GM18873 (cell line): ENCODE data around the gene ZNF587.
"Not testable (repeated sequence)": the region's sequence is repeated elsewhere in the genome, so short reads cannot be mapped to it uniquely, and the experiment has no call there.

Source experiments
- ATAC-seq: cut with Tn5 transposase; IDR thresholded peaks from one replicate; pipeline ENCODE4 v1.9.1; 2021; ENCODE audit warnings: mild to moderate bottlenecking, moderate library complexity, moderate number of reproducible peaks; ENCODE audit not compliant: unreplicated experiment, low FRiP score

The ZNF587 gene

DNA sequence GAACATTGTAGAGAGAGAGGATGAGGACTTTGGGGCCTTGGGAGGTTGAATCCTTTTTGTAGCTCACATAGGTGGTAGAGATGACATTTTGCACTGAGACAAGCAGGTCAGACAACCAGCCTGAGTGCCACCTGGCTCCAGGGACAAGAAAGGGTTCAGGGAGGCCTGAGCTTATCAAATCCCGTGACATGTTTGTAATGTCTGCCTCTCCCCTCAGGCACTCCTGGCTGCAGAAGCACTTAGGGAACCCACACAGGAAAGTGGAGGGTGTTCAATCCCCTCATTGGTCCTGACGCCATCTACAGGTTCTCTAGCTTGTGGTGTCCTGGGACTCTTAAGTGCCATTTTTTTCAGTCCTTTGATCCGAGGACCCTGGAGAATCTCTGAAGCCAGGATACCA, 28.6 kb upstream of the ZNF587 start:
- not testable (repeated sequence) for ATAC-seq

DNA sequence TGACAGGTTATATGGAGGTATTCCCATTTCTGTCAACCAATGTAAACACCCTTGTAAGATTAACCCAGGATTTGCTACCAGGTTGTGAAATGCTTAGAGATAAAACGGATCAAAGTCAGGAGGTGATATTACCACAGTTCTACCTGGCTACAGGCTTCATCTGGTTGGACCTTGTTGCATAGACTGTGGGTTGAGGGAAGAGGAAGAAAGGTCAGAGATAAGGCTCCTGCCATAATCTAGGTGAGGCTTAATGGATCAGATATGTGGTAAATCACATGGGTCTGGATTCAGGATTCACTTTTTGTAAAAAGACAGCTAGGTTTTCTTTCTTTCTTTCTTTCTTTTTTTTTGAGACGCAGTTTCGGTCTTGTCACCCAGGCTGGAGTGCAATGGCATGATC, 28.2 kb upstream of the ZNF587 start:
- not testable (repeated sequence) for ATAC-seq

DNA sequence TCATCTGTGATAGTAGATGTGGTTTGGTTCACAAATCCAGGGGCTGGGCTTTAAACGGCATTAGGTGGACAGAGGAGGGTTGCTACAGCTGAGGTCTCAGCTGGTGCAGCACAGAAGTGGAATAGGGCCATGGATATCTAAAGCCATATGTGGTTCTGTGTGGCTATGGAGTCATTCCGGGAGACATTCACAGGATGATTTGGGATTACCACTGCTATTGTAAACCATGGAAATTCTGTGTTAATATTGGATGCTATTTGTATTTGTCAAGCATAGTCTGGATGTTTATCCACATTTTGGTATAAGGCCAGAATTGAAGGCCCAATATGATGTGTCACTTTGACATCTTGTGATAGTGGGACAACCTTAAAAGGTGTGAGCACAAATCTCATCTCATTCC, 26.5 kb upstream of the ZNF587 start:
- not testable (repeated sequence) for ATAC-seq

DNA sequence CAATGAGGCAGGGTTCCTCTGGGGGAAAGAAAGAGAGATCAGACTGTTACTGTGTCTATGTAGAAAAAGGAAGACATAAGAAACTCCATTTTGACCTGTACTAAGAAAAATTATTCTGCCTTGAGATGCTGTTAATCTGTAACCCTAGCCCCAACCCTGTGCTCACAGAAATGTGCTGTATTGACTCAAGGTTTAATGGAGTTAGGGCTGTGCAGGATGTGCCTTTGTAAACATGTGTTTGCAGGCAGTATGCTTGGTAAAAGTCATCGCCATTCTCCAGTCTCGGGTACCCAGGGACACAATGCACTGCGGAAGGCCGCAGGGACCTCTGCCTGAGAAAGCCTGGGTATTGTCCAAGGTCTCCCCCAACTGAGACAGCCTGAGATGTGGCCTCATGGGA, 26.1 kb upstream of the ZNF587 start:
- ATAC-seq: not testable (repeated sequence)

DNA sequence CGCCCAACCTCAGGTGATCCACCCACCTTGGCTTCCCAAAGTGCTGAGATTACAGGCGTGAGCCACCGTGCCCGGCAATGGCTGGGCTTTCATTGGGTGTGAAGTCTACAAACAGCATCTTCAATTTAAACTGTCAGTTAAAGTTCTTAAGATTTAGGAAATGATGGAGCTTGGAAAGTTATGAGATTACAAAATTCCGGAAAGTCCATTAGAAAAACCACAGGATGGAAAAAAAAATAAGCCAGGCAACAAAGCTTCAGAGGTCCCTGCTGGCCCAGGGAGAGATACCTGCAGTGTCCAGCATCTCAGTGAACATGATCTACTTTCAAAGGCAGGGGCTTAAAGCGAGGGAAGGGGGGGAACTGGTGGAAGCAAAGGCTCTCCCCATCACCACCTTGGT, 24.1 kb upstream of the ZNF587 start:
- no peak for ATAC-seq

DNA sequence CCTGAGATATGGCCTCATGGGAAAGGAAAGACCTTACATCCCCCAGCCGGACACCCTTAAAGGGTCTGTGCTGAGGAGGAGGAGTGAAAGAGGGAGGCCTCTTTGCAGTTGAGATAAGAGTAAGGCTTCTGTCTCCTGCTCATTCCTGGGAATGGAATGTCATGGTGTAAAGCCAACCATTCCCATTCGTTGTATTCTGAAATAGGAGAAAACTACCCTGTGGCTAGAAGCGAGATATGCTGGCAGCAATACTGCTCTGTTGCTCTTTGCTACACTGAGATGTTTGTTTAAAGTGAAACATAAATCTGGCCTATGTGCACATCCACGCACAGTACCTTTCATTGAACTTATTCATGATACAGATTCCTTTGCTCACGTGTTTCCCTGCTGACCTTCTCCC, 20.3 kb upstream of the ZNF587 start:
- ATAC-seq: no peak

DNA sequence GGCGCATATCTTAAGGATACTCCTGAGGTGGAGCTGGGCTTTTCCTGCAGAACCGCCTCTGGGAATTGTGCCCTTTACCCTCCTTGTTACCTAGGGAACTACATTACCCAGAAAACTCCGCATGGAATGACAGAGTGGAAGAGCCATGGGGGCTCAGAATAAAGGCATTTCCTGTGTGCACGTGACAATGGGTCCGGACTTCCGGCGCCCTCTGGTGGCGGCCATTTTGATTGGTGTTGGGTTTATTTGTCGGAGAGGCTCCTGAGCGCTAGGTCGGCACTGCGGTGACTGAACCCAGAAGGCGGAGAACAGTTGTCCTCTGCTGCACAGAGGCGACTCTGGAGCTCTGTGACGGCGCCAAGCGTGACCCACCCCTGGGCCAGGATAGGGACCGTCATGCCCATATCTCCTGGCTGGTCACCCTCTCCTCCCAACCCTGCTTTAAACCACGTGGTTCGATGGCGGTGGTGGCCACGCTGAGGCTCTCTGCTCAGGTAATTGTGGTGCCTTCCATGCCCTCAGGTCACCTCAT, 19.5 kb upstream of the ZNF587 start, which contains the start of gene ZNF587B:
ZNF587B (plus strand) TSS at position 229 of the 532 bp plus-strand sequence; CDS start at position 459, 230 bp downstream.
- ATAC-seq: no peak

DNA sequence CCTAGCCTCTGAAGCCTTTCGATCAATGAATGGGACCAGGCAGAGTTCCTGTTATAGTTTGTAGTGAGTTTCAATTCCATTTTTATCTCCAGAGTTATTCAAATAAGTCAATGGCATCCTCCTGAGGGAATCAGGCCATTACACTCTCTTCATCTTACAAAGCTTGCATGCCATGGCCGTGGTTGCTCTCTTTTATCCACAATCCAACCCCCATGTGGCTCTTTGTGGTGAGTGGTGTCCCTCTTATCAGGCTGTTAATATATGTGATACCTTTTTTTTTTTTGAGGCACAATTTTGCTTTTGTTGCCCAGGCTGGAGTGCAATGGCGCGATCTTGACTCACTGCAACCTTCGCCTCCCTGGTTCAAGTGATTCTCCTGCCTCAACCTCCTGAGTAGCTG, 12.7 kb upstream of the ZNF587 start:
- not testable (repeated sequence) for ATAC-seq

DNA sequence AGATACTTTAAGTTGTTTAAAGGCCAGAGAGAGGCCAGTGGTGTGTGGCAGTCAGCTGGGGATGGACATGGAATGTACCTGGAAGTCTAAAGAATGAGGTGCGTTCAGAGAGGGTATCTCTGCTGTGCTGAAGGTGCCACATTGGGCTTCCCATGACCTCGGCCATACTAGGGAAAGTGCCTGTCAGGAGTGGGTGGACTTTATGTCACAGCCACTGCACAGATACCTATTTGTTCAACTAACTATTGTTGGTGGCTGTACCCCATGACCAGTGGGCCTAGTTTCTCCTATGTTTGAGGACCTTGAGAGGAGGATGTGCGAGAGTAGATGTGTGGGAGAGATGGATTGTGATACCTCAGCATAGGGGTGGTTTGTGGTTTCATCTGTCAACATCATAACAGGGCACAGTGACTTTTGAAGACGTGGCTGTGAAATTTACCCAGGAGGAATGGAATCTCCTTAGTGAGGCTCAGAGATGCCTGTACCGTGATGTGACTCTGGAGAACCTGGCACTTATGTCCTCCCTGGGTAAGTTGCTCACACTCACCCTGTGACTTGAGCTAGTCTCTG, 11.0 kb upstream of the ZNF587 start:
- not testable (repeated sequence) for ATAC-seq

DNA sequence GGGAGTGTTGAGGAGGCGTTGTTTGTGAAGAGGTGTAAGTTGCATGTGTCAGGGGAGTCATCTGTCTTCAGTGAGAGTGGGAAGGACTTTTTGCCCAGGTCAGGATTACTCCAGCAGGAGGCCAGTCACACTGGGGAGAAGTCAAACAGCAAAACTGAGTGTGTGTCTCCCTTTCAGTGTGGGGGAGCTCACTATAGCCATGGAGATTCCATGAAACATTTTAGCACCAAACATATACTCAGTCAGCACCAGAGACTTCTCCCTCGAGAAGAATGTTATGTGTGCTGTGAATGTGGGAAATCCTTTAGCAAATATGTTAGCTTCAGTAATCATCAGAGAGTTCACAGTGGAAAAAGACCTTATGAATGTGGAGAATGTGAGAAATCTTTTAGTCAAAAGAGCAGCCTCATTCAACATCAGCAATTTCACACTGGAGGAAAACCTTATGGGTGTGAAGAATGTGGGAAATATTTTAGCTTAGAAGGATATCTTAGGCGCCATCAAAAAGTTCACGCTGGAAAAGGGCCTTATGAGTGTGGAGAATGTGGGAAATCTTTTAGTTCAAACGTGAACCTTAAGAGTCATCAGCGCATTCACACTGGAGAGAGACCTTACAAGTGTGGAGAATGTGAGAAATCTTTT, 8.4 kb upstream of the ZNF587 start:
- no peak for ATAC-seq

DNA sequence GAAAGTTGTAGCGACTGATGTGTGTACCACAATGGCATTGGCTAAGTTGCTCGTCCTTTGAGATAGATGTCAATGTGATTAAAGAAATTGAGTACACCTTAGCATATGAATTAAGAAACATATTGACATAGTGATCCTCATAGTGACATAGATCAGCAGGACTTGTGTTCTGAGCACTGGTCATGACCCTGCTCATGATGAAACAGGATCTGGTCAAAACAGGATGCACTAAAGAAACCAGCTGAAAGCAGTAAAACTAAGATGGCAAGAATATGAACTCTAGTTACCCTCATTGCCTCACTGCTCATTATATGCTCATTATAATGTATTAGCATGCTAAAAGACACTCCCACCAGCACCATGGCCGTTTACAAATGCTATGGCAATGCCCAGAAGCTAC, 2.5 kb upstream of the ZNF587 start:
- not testable (repeated sequence) for ATAC-seq

DNA sequence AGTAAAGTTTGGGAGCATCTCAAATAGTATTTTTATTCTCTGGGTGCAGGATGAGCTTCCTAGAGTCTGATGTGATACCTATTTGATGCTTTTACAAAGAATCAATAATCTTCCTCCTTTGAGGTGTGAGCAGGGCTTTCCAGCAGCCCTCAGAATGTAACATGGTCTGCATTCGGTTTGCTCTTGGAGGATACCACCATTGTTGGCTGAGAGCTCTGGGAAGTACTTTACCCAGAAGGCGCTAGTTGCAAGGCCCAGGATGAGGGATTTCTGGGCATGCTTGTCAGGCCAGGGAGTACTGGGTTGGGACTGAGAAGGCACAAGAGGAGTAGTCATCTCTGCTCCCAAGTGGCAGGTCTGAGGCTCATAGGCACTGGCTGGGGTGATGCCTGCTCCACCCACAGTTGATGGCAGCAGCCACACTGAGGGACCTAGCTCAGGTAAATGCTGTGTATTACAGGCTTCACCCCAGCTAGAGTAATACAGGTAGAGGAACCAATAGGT, 445 bp upstream of the ZNF587 start:
- peak; percentile 3 for ATAC-seq

DNA sequence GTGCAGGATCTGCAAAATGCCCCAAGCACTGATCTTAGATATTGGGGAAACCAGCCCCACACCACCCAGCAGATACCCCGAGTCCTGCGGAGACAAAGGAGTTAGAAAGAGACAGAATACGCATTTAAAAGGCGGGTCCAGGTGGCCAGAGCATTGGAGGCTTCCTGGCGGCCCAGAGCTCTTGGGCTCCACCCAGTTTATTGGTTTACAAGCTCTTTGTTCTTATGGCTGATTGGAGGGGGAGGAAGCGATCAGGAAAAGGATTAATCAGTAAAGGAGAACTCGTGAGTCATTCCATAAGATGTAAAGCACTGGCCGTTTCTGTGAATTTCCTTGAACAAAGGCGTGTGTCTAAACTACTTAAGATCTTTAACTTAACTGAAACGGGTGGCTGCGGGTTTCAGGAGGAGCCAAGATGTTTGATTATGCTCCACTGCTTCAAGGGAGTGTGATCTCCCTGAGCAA, 926 bp downstream of the ZNF587 start:
- ATAC-seq: no peak

DNA sequence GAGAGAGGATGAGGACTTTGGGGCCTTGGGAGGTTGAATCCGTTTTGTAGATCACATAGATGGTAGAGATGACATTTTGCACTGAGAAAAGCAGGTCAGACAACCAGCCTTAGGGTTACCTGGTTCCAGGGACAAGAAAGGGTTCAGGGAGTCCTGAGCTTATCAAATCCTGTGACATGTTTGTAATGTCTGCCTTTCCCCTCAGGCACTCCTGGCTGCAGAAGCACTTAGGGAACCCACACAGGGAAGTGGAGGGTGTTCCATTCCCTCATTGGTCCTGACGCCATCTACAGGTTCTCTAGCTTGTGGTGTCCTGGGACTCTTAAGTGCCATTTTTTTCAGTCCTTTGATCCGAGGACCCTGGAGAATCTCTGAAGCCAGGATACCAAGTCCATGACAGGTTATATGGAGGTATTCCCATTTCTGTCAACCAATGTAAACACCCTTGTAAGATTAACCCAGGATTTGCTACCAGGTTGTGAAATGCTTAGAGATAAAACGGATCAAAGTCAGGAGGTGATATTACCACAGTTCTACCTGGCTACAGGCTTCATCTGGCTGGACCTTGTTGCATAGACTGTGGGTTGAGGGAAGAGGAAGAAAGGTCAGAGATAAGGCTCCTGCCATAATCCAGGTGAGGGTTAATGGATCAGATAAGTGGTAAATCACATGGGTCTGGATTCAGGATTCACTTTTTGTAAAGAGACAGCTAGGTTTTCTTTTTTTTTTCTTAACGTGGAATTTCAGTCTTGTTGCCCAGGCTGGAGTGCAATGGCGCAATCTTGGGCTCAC, 2.3 kb downstream of the ZNF587 start:
- ATAC-seq: not testable (repeated sequence)

DNA sequence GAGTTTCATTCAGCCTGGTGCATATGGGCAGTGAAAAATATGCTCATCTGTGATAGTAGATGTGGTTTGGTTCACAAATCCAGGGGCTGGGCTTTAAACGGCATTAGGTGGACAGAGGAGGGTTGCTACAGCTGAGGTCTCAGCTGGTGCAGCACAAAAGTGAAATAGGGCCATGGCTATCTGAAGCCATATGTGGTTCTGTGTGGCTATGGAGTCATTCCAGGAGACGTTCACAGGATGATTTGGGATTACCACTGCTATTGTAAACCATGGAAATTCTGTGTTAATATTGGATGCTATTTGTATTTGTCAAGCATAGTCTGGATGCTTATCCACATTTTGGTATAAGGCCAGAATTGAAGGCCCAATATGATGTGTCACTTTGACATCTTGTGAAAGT, 4.5 kb downstream of the ZNF587 start:
- not testable (repeated sequence) for ATAC-seq

DNA sequence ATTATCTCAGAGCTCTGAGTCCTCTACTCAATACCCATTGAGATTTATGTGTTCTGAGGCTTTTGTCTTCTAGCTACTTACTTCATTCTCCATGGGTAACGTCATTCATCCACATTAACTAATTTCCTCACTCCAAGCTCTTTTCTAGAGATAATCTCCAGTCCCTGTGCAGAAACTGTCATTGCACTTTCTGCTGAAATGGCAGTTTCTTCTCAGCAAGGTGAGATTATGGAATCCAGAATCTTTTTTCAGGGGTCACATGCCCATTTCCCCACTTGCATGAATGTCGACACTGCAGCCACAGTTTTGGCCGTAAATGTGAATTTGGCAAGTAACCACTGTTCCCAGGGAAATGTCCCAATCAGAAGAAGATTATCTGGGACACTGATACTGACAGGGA, 12.7 kb downstream of the ZNF587 start:
- ATAC-seq: not testable (repeated sequence)

DNA sequence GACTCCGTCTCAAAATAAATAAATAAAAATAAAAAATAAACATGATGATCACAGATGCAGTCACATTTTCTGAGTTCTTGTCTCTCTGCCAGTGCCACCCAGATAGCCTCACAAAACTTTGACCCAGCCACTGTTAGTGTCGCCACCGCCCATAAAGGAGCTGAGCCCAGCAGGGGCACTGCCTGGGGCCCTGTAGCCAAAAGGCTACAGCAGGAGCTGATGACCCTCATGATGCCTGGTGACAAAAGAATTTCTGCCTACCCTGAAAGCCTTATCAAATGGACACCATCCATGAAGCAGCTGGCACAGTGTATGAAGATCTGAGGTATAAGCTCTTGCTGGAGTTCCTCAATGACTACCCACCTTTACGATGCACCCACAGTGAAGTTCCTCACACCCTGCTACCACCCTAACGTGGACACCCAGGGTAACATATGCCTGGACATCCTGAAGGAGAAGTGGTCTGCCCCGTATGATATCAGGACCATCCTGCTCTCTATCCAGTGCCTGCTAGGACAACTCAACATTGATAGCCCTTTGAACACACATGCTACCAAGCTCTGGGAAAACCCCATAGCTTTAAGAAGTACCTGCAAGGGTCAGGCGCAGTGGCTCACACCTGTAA, 18.3 kb downstream of the ZNF587 start:
- no peak for ATAC-seq

DNA sequence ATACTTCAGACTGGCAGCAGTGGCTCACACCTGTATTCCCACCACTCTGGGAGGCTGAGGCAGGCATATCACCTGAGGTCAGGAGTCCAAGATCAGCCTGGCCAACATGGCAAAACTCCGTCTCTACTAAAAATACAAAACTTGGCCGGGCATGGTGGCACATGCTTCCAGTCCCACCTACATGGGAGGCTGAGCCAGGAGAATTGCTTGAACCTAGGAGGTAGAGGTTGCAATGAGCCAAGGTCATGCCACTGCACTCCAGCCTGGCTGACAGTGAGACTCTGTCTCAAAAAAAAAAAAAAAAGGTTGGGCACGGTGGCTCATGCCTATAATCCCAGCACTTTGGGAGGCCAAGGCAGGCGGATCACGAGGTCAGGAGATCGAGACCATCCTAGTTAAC, 20.0 kb downstream of the ZNF587 start:
- not testable (repeated sequence) for ATAC-seq

DNA sequence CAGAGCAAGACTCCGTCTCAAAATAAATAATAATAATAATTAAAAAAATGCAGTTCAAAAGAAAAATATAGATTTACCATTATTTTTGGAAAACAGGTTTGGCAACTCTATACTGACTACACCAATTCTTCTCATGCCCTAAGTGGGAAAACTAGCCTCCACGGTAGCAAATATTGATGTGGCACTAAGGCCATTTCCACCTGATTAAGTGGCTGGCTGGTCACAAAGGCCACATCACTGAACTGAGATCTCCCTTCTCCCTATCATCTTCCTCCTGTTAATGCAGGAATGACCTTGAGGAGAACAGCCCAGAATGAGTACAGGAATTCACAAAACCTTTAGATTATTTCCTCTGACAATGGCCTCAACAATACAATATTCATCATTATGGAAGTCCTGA, 20.6 kb downstream of the ZNF587 start:
- no peak for ATAC-seq

DNA sequence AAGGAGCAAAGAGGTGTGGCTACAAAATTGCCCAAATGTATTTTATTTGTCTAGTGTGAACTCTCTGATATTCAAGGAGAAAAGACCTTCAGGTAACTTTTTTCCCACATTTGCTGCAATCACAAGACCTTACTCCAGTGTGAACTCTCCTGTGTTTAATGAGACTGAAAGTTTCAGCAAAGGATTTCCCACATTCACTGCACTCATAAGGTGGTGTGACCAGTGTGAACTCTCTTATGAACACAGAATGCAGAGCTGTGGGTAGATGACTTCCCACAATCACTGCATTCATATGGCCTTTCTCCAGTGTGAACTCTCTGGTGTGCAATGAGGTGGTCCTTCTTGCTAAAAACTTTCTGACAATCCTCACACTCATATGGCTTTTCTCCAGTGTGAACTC, 22.8 kb downstream of the ZNF587 start:
- ATAC-seq: no peak
